HFFc6 (cell line): ENCODE data around the gene TBC1D4. TPM values are rescaled to one million over a fixed set of nuclear protein-coding genes. Genes with fewer than 3 reads are reported as not detected.

ENCODE experiments used
- DNase-seq: peaks from one replicate; pipeline ENCODE4 v3.0.0-alpha.2; 2018
- H3K27ac Mint-ChIP-seq: 2 replicates; pipeline ENCODE4 v1.8.0; 2020; ENCODE audit warnings: mild to moderate bottlenecking, mixed read lengths
- H3K27me3 Mint-ChIP-seq: 2 replicates; pipeline ENCODE4 v1.8.0; 2021; ENCODE audit warnings: mild to moderate bottlenecking, moderate library complexity, mixed read lengths; ENCODE audit not compliant: insufficient read depth
- H3K36me3 Mint-ChIP-seq: 2 replicates; pipeline ENCODE4 v1.8.0; 2021; ENCODE audit warnings: low read depth, mixed read lengths
- H3K4me1 Mint-ChIP-seq: 2 replicates; pipeline ENCODE4 v1.8.0; 2020; ENCODE audit warnings: low read depth, mixed read lengths
- H3K4me3 Mint-ChIP-seq: 2 replicates; pipeline ENCODE4 v1.8.0; 2020; ENCODE audit warnings: mild to moderate bottlenecking, moderate library complexity, mixed read lengths
- H3K9me3 Mint-ChIP-seq: 2 replicates; pipeline ENCODE4 v1.8.0; 2020; ENCODE audit warnings: mild to moderate bottlenecking, mixed read lengths
- CTCF ChIP-seq: fragments of 200-600 bp; sonication (generic); IDR thresholded peaks from 2 replicates; pipeline ENCODE4 v1.5.0; 2021; ENCODE audit warnings: antibody characterized with exemption, mild to moderate bottlenecking
- total RNA-seq, 6 experiments: library from RNA; stranded (reverse); fragmentation: NEBNext Ultra II Directional; extraction: Animal tissue kit (Norgen Biotek cat#: 25700); gene quantifications; 2 replicates in 1 of 6; 3 replicates in 5 of 6; pipeline ENCODE4 v1.2.3, GENCODE V29; 2021

The TBC1D4 gene
- total RNA-seq, 6 experiments from 2014 or later, result 13.6 to 20.6 (median 16.6) TPM

DNA sequence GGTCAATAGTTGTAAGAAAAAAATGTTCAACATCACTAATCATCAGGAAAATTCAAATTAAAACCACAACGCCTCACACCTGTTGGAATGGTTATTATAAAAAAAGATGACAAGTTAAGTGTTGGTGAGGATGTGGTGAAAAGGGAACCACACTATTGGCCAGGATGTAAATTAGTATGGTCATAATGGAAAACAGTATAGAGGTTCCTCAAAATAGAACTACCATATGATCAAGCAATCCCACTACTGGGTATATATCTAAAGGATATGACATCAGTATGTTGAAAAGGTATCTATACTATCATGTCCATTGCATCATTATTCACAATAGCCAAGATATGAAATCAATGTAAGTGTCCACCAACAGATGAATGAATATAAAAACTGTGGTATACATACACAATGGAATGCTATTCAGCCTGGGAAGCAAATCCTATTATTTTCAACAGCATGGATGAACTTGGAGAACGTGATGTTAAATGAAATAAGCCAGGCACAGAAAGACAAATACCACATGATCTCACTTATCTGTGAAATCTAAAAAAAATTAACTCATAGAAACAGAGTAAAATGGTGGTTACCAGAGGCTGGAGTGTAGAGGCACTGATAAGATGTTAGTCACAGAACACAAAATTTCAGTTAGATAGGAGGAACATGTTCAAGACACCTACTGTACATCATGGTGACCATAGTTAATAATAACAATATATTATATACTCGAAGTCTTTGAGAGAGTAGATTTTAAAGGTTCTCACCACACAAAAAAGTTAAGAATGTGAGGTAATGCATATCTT lies 56.6 kb downstream of the TBC1D4 start:
- no peak for DNase-seq
- H3K27ac Mint-ChIP-seq, result no peak overlapping the region
- H3K4me3 Mint-ChIP-seq, result no peak overlapping the region

GRCh38 chr13:75423946-75424345 lies 58.0 kb downstream of the TBC1D4 start:
- Mint-ChIP-seq H3K36me3 (no peaks in the 10 kb centered on the region), H3K4me3 (no peak overlapping the region), H3K4me1 (peaks cover 3% of the 10 kb centered on the region), H3K27me3 (no peaks in the 10 kb centered on the region), H3K9me3 (no peaks in the 10 kb centered on the region), H3K27ac (no peak overlapping the region)
- TF ChIP-seq CTCF, result no peak
- no peak for DNase-seq

More for the DNA sequence above, 56.6 kb downstream of the TBC1D4 start:
- TF ChIP-seq CTCF, result no peak
- Mint-ChIP-seq H3K4me1 (no peaks in the 10 kb centered on the region), H3K27me3 (no peaks in the 10 kb centered on the region), H3K36me3 (no peaks in the 10 kb centered on the region), H3K9me3 (no peaks in the 10 kb centered on the region)

- H3K36me3 Mint-ChIP-seq, result no peaks in the 10 kb centered on the region
- no peak for DNase-seq
- no peak overlapping the region for H3K27ac Mint-ChIP-seq
- no peaks in the 10 kb centered on the region for H3K27me3 Mint-ChIP-seq
- H3K4me3 Mint-ChIP-seq, result no peak overlapping the region
- peaks cover 13% of the 10 kb centered on the region for H3K4me1 Mint-ChIP-seq
- no peaks in the 10 kb centered on the region for H3K9me3 Mint-ChIP-seq
- no peak for TF ChIP-seq CTCF
Observed at GRCh38 chr13:75422028-75422427, 59.9 kb downstream of the TBC1D4 start.

DNA sequence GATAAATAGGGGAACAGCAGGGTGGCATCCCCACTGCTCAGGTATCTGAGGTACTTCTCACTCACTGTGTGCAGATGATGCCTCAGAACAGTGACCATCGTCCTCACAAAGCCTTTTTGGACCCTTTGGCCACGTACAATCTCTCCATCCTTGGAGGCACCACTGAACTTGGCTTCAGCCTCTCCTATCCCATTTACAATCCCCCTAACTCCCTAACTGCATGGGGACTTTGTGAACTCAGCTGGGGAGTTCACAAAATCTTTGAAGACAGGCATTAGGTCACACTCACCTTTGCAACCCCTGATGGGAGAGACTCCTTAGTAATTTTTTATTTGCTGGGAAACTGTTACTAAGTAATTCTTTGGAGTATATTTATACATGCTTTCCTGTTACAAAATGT lies 60.8 kb downstream of the TBC1D4 start:
- H3K27ac Mint-ChIP-seq, result no peak overlapping the region
- H3K4me1 Mint-ChIP-seq, result peaks cover 22% of the 10 kb centered on the region
- DNase-seq, result no peak
- no peaks in the 10 kb centered on the region for H3K27me3 Mint-ChIP-seq
- H3K36me3 Mint-ChIP-seq, result no peaks in the 10 kb centered on the region
- no peak for TF ChIP-seq CTCF
- no peaks in the 10 kb centered on the region for H3K9me3 Mint-ChIP-seq
- no peak overlapping the region for H3K4me3 Mint-ChIP-seq

GRCh38 chr13:75419656-75420055 lies 62.3 kb downstream of the TBC1D4 start:
- H3K36me3 Mint-ChIP-seq, result no peaks in the 10 kb centered on the region
- no peak for TF ChIP-seq CTCF
- peaks cover 37% of the 10 kb centered on the region for H3K4me1 Mint-ChIP-seq
- DNase-seq, result no peak
- no peaks in the 10 kb centered on the region for H3K9me3 Mint-ChIP-seq
- H3K4me3 Mint-ChIP-seq, result no peak overlapping the region
- no peak overlapping the region for H3K27ac Mint-ChIP-seq
- no peaks in the 10 kb centered on the region for H3K27me3 Mint-ChIP-seq
